ENCODE measurements around the gene ZNF579. TPM values are rescaled to one million over a fixed set of nuclear protein-coding genes. Genes with fewer than 3 reads are reported as not detected.
A peak's percentile ranks its signal among the peaks of the same experiment; 100 is the strongest.
"Not testable (repeated sequence)": the region's sequence is repeated elsewhere in the genome, so short reads cannot be mapped to it uniquely, and the experiment has no call there.

Gene ZNF579
- total and polyA plus RNA-seq, 4 donors, result 0.63 to 13.1 (median 12.7) TPM

GRCh38 chr19:55581823-55582223 is 1.2 kb upstream of the ZNF579 start:
- Histone ChIP-seq H3K27ac (ENCODE audit: low read depth in 1 of 2, low read length in 2 of 2) (no peak overlapping the region), H3K4me3 (ENCODE audit: low read length in 2 of 2) (no peak overlapping the region), H3K36me3 (ENCODE audit: control insufficient read depth in 1 of 2, insufficient read depth in 2 of 2, low read length in 1 of 2) (peaks cover 0 to 2% of the 10 kb centered on the region in 2 donors), H3K4me1 (ENCODE audit: control insufficient read depth in 1 of 2, insufficient read depth in 2 of 2, low read length in 2 of 2) (no peaks in the 10 kb centered on the region), H3K27me3 (ENCODE audit: control insufficient read depth in 1 of 2, insufficient read depth in 2 of 2, low read length in 1 of 2) (no peaks in the 10 kb centered on the region), H3K9me3 (ENCODE audit: control insufficient read depth, low read length) (no peaks in the 10 kb centered on the region)
- ATAC-seq (ENCODE audit: low FRiP score) (no peak), DNase-seq (no peak)
- intact Hi-C loops (cut with DNase I), result loop anchor here in 1 of 2 donors (2.0 kb wide), 1 partner anchor 33 kb away; no protein-coding TSS in a partner anchor
- WGBS, 2 donors, result 16 to 18% methylated on average over 6 of the region's 6 CpGs

GRCh38 chr19:55581145-55581822 is 636 bp upstream of the ZNF579 start:
- Histone ChIP-seq H3K4me3 (ENCODE audit: low read length in 2 of 2) (peak overlapping the region; percentile 78 to 81), H3K9me3 (ENCODE audit: control insufficient read depth, low read length) (no peaks in the 10 kb centered on the region), H3K27ac (ENCODE audit: low read depth in 1 of 2, low read length in 2 of 2) (peak overlapping the region in 1 of 2 donors; percentile 52), H3K27me3 (ENCODE audit: control insufficient read depth in 1 of 2, insufficient read depth in 2 of 2, low read length in 1 of 2) (no peaks in the 10 kb centered on the region), H3K4me1 (ENCODE audit: control insufficient read depth in 1 of 2, insufficient read depth in 2 of 2, low read length in 2 of 2) (no peaks in the 10 kb centered on the region), H3K36me3 (ENCODE audit: control insufficient read depth in 1 of 2, insufficient read depth in 2 of 2, low read length in 1 of 2) (peaks cover 0 to 2% of the 10 kb centered on the region in 2 donors)
- ATAC-seq (ENCODE audit: low FRiP score) (no peak), DNase-seq (no peak)
- 30 to 32% methylated on average over 12 of the region's 12 CpGs for WGBS, 2 donors
- intact Hi-C loops (cut with DNase I), result loop anchor here in 1 of 2 donors (2.0 kb wide), 1 partner anchor 32 kb away; no protein-coding TSS in a partner anchor

- no peaks in the 10 kb centered on the region for H3K9me3 ChIP-seq (ENCODE audit: control insufficient read depth, low read length)
- DNase-seq (peak in 1 of 2 donors; percentile 50), ATAC-seq (ENCODE audit: low FRiP score) (peak; percentile 61)
- H3K27ac ChIP-seq (ENCODE audit: low read depth in 1 of 2, low read length in 2 of 2), result peak overlapping the region in 1 of 2 donors; percentile 14
- H3K4me1 ChIP-seq (ENCODE audit: control insufficient read depth in 1 of 2, insufficient read depth in 2 of 2, low read length in 2 of 2), result no peaks in the 10 kb centered on the region
- no peaks in the 10 kb centered on the region for H3K27me3 ChIP-seq (ENCODE audit: control insufficient read depth in 1 of 2, insufficient read depth in 2 of 2, low read length in 1 of 2)
- peaks cover 0 to 2% of the 10 kb centered on the region in 2 donors for H3K36me3 ChIP-seq (ENCODE audit: control insufficient read depth in 1 of 2, insufficient read depth in 2 of 2, low read length in 1 of 2)
- 11% methylated on average over 20 of the region's 20 CpGs for WGBS, 2 donors
- H3K4me3 ChIP-seq (ENCODE audit: low read length in 2 of 2), result peak overlapping the region; percentile 78 to 81
- intact Hi-C loops (cut with DNase I), result loop anchor here in 1 of 2 donors (2.0 kb wide), 1 partner anchor 31 kb away; no protein-coding TSS in a partner anchor
Measured at GRCh38 chr19:55579766-55580621, 654 bp downstream of the ZNF579 start.

- Histone ChIP-seq H3K4me3 (ENCODE audit: low read length in 2 of 2) (no peak overlapping the region), H3K27ac (ENCODE audit: low read depth in 1 of 2, low read length in 2 of 2) (no peak overlapping the region), H3K36me3 (ENCODE audit: control insufficient read depth in 1 of 2, insufficient read depth in 2 of 2, low read length in 1 of 2) (peaks cover 0 to 2% of the 10 kb centered on the region in 2 donors), H3K4me1 (ENCODE audit: control insufficient read depth in 1 of 2, insufficient read depth in 2 of 2, low read length in 2 of 2) (no peaks in the 10 kb centered on the region), H3K9me3 (ENCODE audit: control insufficient read depth, low read length) (no peaks in the 10 kb centered on the region), H3K27me3 (ENCODE audit: control insufficient read depth in 1 of 2, insufficient read depth in 2 of 2, low read length in 1 of 2) (no peaks in the 10 kb centered on the region)
- 95 to 97% methylated on average over 75 to 90 of the region's 90 CpGs for WGBS, 2 donors
- intact Hi-C loops (cut with DNase I), result no loop called here
- ATAC-seq (ENCODE audit: low FRiP score) (no peak), DNase-seq (no peak)
Measured at GRCh38 chr19:55578761-55579747, 1.6 kb downstream of the ZNF579 start.

- no peak for DNase-seq
- 96% methylated on average over 69 to 83 of the region's 83 CpGs for WGBS, 2 donors
- ATAC-seq (ENCODE audit: low FRiP score), result no peak
Measured at GRCh38 chr19:55578031-55578760, 2.5 kb downstream of the ZNF579 start.

GRCh38 chr19:55576746-55577145 is 3.9 kb downstream of the ZNF579 start:
- Histone ChIP-seq H3K4me1 (ENCODE audit: control insufficient read depth in 1 of 2, insufficient read depth in 2 of 2, low read length in 2 of 2) (no peaks in the 10 kb centered on the region), H3K27ac (ENCODE audit: low read depth in 1 of 2, low read length in 2 of 2) (no peak overlapping the region), H3K9me3 (ENCODE audit: control insufficient read depth, low read length) (no peaks in the 10 kb centered on the region), H3K27me3 (ENCODE audit: control insufficient read depth in 1 of 2, insufficient read depth in 2 of 2, low read length in 1 of 2) (no peaks in the 10 kb centered on the region), H3K4me3 (ENCODE audit: low read length in 2 of 2) (no peak overlapping the region), H3K36me3 (ENCODE audit: control insufficient read depth in 1 of 2, insufficient read depth in 2 of 2, low read length in 1 of 2) (peaks cover 0 to 2% of the 10 kb centered on the region in 2 donors)
- 87 to 91% methylated on average over 5 of the region's 5 CpGs for WGBS, 2 donors
- ATAC-seq (ENCODE audit: low FRiP score) (no peak), DNase-seq (no peak)
- intact Hi-C loops (cut with DNase I), result no loop called here

More at GRCh38 chr19:55578031-55578760, 2.5 kb downstream of the ZNF579 start:
- H3K36me3 ChIP-seq (ENCODE audit: control insufficient read depth in 1 of 2, insufficient read depth in 2 of 2, low read length in 1 of 2), result peaks cover 0 to 2% of the 10 kb centered on the region in 2 donors
- no peaks in the 10 kb centered on the region for H3K9me3 ChIP-seq (ENCODE audit: control insufficient read depth, low read length)
- no peaks in the 10 kb centered on the region for H3K4me1 ChIP-seq (ENCODE audit: control insufficient read depth in 1 of 2, insufficient read depth in 2 of 2, low read length in 2 of 2)
- H3K27me3 ChIP-seq (ENCODE audit: control insufficient read depth in 1 of 2, insufficient read depth in 2 of 2, low read length in 1 of 2), result no peaks in the 10 kb centered on the region
- H3K27ac ChIP-seq (ENCODE audit: low read depth in 1 of 2, low read length in 2 of 2), result no peak overlapping the region
- H3K4me3 ChIP-seq (ENCODE audit: low read length in 2 of 2), result no peak overlapping the region
- intact Hi-C loops (cut with DNase I), result no loop called here

- H3K27ac ChIP-seq (ENCODE audit: low read depth in 1 of 2, low read length in 2 of 2); H3K4me1 ChIP-seq (ENCODE audit: control insufficient read depth in 1 of 2, insufficient read depth in 2 of 2, low read length in 2 of 2); H3K27me3 ChIP-seq (ENCODE audit: control insufficient read depth in 1 of 2, insufficient read depth in 2 of 2, low read length in 1 of 2); H3K4me3 ChIP-seq (ENCODE audit: low read length in 2 of 2); ATAC-seq (ENCODE audit: low FRiP score); intact Hi-C loops (cut with DNase I); DNase-seq; H3K36me3 ChIP-seq (ENCODE audit: control insufficient read depth in 1 of 2, insufficient read depth in 2 of 2, low read length in 1 of 2); H3K9me3 ChIP-seq (ENCODE audit: control insufficient read depth, low read length): not testable (repeated sequence)
- WGBS, 2 donors, result 88 to 90% methylated on average over 6 of the region's 6 CpGs
Measured at GRCh38 chr19:55573929-55574328, 6.7 kb downstream of the ZNF579 start.
